Hepatocyte (in vitro differentiated cells): Measurements from ENCODE around the gene RASAL3. TPM values are rescaled to one million over a fixed set of nuclear protein-coding genes. Genes with fewer than 3 reads are reported as not detected.

Source experiments
- DNase-seq: peaks from one replicate; pipeline ENCODE4 v3.0.0-alpha.2; 2016; ENCODE audit warnings: low spot score
- H2AFZ ChIP-seq: fragments of 200-600 bp; sonication (generic); 2 replicates; pipeline ENCODE4 v1.6.0; 2016; ENCODE audit warnings: antibody characterized with exemption, mild to moderate bottlenecking
- H3K27ac ChIP-seq: fragments of 200-600 bp; sonication (generic); 2 replicates; pipeline ENCODE4 v1.5.1; 2016; ENCODE audit warnings: mild to moderate bottlenecking
- H3K27me3 ChIP-seq: fragments of 200-600 bp; sonication (generic); 2 replicates; pipeline ENCODE4 v1.6.1; 2016
- H3K36me3 ChIP-seq: fragments of 200-600 bp; sonication (generic); replicated peaks from 2 replicates; pipeline ENCODE4 v1.5.1; 2016; ENCODE audit warnings: low read depth; ENCODE audit not compliant: insufficient read depth
- H3K4me1 ChIP-seq: fragments of 200-600 bp; sonication (generic); 2 replicates; pipeline ENCODE4 v1.5.1; 2016; ENCODE audit warnings: mild to moderate bottlenecking, moderate library complexity; ENCODE audit not compliant: insufficient read depth
- H3K4me2 ChIP-seq: fragments of 200-600 bp; sonication (generic); 2 replicates; pipeline ENCODE4 v1.6.0; 2016
- H3K4me3 ChIP-seq: fragments of 200-600 bp; sonication (generic); 2 replicates; pipeline ENCODE4 v1.5.1; 2016; ENCODE audit warnings: mild to moderate bottlenecking
- H3K79me2 ChIP-seq: fragments of 200-600 bp; sonication (generic); 2 replicates; pipeline ENCODE4 v1.6.0; 2017; ENCODE audit warnings: mild to moderate bottlenecking
- H3K9me2 ChIP-seq: fragments of 200-600 bp; sonication (generic); replicated peaks from 2 replicates; pipeline ENCODE4 v1.6.0; 2017; ENCODE audit warnings: mild to moderate bottlenecking; ENCODE audit not compliant: insufficient read depth
- H3K9me3 ChIP-seq: fragments of 200-600 bp; sonication (generic); 2 replicates; pipeline ENCODE4 v1.5.1; 2016; ENCODE audit warnings: low read depth, mild to moderate bottlenecking
- H4K20me1 ChIP-seq: fragments of 200-600 bp; sonication (generic); 2 replicates; pipeline ENCODE4 v1.6.0; 2016; ENCODE audit warnings: mild to moderate bottlenecking; ENCODE audit not compliant: insufficient read depth, poor library complexity, severe bottlenecking
- EZH2 ChIP-seq: fragments of 200-600 bp; sonication (generic); IDR thresholded peaks from 2 replicates; pipeline ENCODE4 v1.6.1; 2016; ENCODE audit warnings: antibody characterized with exemption, mild to moderate bottlenecking, borderline replicate concordance
- EZH2phosphoT487 ChIP-seq: fragments of 200-600 bp; sonication (generic); IDR thresholded peaks from one replicate; pipeline ENCODE4 v1.6.1; 2018; ENCODE audit warnings: antibody characterized with exemption, mild to moderate bottlenecking, low read depth, moderate library complexity; ENCODE audit not compliant: unreplicated experiment, severe bottlenecking
- WGBS: methylation state at CpG from one replicate; pipeline ENCODE4 v1.1.6; 2016; ENCODE audit warnings: low lambda C conversion rate; ENCODE audit errors: missing lambda C conversion rate; 5-methylcytosine and 5-hydroxymethylcytosine counted together
- microRNA counts: library from miRNA; unstranded; fragments of <30 nt; microRNA quantifications from one replicate; lab custom pipeline; 2017
- microRNA-seq: library from miRNA; unstranded; fragments of <30 nt; microRNA quantifications from one replicate; pipeline ENCODE4, GENCODE V29; 2017
- polyA plus RNA-seq: library from polyadenylated mRNA; unstranded; fragments of >200 nt; fragmentation: Nextera tagmentation; extraction: Ambion mirVana; gene quantifications from 2 replicates; pipeline ENCODE4 v1.2.1, GENCODE V29; 2016
- small RNA-seq: library from RNA; depleted of rRNA; stranded (forward); fragments of <200 nt; gene quantifications from one replicate; pipeline ENCODE3, GENCODE V24; 2014
- total RNA-seq: library from RNA; depleted of rRNA; stranded (reverse); fragments of >200 nt; gene quantifications from 2 replicates; pipeline ENCODE4 v1.2.3, GENCODE V29; 2014
- TF ChIP-seq, protein P1 (sequence below): fragments of 200-600 bp; sonication (generic); IDR thresholded peaks from 2 replicates; pipeline ENCODE4 v1.5.1; 2016; ENCODE audit warnings: antibody characterized with exemption, mild to moderate bottlenecking; ENCODE audit not compliant: poor library complexity

Gene RASAL3
- total and polyA plus RNA-seq, 2 experiments from 2014 or later: 0.07 to 0.23 TPM

DNA sequence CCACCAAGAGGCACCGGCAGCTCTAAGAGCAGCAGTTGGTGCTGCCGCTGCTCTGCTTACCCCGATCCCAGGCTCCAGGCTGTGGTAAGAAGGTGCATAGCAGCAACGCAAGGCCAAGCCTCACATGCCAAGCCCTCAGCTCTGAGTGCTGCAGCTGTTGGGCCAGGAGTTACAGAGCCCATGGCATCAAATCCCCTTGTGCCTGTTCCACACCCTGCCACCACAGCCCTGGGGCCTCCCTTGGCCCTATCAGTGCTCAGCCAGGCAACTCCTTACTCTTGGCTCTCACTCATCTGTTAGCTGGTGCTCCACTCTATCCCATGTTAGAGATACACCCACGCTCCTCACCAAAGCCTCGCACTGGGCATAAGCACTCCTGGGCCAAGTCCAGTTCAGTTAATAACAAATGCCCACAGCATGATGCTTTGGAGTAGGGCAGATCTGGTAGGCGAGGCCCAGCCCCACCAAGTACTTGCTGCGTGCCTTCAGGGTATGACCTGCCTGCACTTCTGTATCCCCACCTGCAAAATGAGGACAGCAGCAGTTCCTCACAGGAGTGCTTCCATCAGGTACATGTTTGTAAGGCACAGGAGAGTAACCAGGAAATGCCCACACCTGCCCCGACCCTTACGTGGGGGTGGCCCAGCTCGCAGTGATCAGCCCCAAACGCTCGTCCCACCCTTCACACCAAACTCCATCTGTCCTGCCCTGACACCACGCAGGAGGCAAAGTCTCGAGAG, 61.8 kb downstream of the RASAL3 start:
- peaks cover 71% of the 10 kb centered on the region for H4K20me1 ChIP-seq
- peaks cover 76% of the 10 kb centered on the region for H3K79me2 ChIP-seq
- no peaks in the 10 kb centered on the region for H3K36me3 ChIP-seq
- no peaks in the 10 kb centered on the region for H3K9me3 ChIP-seq
- H3K4me2 ChIP-seq: no peak overlapping the region
- no peak overlapping the region for H3K27ac ChIP-seq
- no peak overlapping the region for H3K4me3 ChIP-seq
- no peak overlapping the region for H2AFZ ChIP-seq
- H3K27me3 ChIP-seq: no peaks in the 10 kb centered on the region
- TF ChIP-seq EZH2 (no peak), EZH2phosphoT487 (no peak)
- TF ChIP-seq, protein P1, sequence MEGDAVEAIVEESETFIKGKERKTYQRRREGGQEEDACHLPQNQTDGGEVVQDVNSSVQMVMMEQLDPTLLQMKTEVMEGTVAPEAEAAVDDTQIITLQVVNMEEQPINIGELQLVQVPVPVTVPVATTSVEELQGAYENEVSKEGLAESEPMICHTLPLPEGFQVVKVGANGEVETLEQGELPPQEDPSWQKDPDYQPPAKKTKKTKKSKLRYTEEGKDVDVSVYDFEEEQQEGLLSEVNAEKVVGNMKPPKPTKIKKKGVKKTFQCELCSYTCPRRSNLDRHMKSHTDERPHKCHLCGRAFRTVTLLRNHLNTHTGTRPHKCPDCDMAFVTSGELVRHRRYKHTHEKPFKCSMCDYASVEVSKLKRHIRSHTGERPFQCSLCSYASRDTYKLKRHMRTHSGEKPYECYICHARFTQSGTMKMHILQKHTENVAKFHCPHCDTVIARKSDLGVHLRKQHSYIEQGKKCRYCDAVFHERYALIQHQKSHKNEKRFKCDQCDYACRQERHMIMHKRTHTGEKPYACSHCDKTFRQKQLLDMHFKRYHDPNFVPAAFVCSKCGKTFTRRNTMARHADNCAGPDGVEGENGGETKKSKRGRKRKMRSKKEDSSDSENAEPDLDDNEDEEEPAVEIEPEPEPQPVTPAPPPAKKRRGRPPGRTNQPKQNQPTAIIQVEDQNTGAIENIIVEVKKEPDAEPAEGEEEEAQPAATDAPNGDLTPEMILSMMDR: no peak
- H3K4me1 ChIP-seq: no peaks in the 10 kb centered on the region
- 97% methylated on average over 15 of the region's 15 CpGs for whole genome bisulfite sequencing
- no peak for DNase-seq
- no peaks in the 10 kb centered on the region for H3K9me2 ChIP-seq

MicroRNAs within 50 kb of the gene (microRNA counts, 767-probe panel; counts per million panel counts)
- not detected for microRNA hsa-miR-1470 (lab: Ali Mortazavi, UCI)

Small RNA genes within 50 kb of the gene (microRNA-seq; reads per million reads assigned to microRNA genes)
- not detected for gene MIR1470

Small RNA genes within 50 kb of the gene (small RNA-seq; reads per million reads assigned to genes)
- gene MIR1470: not detected

Other genes starting within 250 kb of the RASAL3 start
- gene EPHX3, start 232.1 kb downstream of the RASAL3 start, total RNA-seq: 0.36 and 1.6 TPM in 2 replicates
- gene EPHX3, start 232.1 kb downstream of the RASAL3 start, polyA plus RNA-seq: 3.5 and 3.6 TPM in 2 replicates
- gene BRD4, start 132.0 kb downstream of the RASAL3 start, total RNA-seq: 18.0 and 18.1 TPM in 2 replicates
- 88.4 and 109 TPM in 2 replicates for gene BRD4, start 132.0 kb downstream of the RASAL3 start, polyA plus RNA-seq
- gene AKAP8, start 84.8 kb downstream of the RASAL3 start, total RNA-seq: 18.6 and 20.0 TPM in 2 replicates
- 22.9 and 26.5 TPM in 2 replicates for gene AKAP8, start 84.8 kb downstream of the RASAL3 start, polyA plus RNA-seq
- 88.7 and 93.8 TPM in 2 replicates for gene AKAP8L, start 45.6 kb downstream of the RASAL3 start, total RNA-seq
- gene AKAP8L, start 45.6 kb downstream of the RASAL3 start, polyA plus RNA-seq: 155 and 181 TPM in 2 replicates
- 10.6 and 18.6 TPM in 2 replicates for gene WIZ, start 14.6 kb downstream of the RASAL3 start, total RNA-seq
- 24.5 and 34.9 TPM in 2 replicates for gene WIZ, start 14.6 kb downstream of the RASAL3 start, polyA plus RNA-seq
- 0.16 TPM in 1 of 2 replicates, not detected in the other for gene PGLYRP2, start 15.0 kb upstream of the RASAL3 start, total RNA-seq
- gene PGLYRP2, start 15.0 kb upstream of the RASAL3 start, polyA plus RNA-seq: not detected in 2 replicates
- gene CYP4F22, start 44.0 kb upstream of the RASAL3 start, total RNA-seq: not detected in 2 replicates
- not detected in 2 replicates for gene CYP4F22, start 44.0 kb upstream of the RASAL3 start, polyA plus RNA-seq
- gene CYP4F8, start 150.7 kb upstream of the RASAL3 start, total RNA-seq: not detected in 2 replicates
- gene CYP4F8, start 150.7 kb upstream of the RASAL3 start, polyA plus RNA-seq: not detected in 2 replicates
- gene CYP4F3, start 176.4 kb upstream of the RASAL3 start, total RNA-seq: 2.7 and 3.3 TPM in 2 replicates
- gene CYP4F3, start 176.4 kb upstream of the RASAL3 start, polyA plus RNA-seq: 1.3 and 2.2 TPM in 2 replicates
- 2.3 and 3.1 TPM in 2 replicates for gene CYP4F12, start 208.5 kb upstream of the RASAL3 start, total RNA-seq
- gene CYP4F12, start 208.5 kb upstream of the RASAL3 start, polyA plus RNA-seq: 3.1 and 3.8 TPM in 2 replicates